ENCODE results near the gene HIPK2.

DNA sequence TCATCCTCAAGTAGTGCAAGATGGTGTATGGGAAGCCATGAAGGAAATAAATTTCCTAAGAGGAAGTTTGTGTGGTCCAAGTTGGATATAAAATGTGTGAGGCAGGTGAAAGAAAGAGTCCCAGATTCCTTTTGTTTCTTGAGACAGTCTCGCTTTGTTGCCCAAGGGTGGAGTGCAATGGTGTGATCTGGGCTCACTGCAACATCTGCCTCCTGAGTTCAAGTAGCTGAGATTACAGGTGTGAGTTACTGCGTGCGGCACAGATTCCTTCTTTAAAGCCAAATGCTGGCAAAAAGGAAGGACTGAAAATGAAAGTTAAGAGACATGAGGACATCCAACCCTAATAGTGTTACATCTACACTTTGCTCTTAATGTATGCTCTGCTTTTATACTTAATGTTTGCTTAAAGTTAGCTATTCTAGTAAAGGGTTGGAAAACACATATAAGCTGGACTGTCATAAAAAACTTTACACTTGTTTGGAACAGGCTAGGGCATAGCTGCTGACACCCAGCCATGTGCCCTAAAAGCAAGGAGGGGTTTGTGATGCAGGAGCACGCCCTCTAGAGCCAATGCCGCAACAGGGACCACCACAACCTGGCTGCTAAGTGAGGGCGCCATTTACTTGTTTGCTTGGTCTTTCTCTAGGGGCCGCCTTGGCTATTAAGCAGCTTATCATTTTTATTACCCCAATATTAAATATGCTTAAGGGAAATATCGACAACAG, 219.8 kb downstream of the HIPK2 start:
- TF ChIP-seq EZH2 (IDR thresholded peaks at IDR 0.05), result no peak
- no peak for TF ChIP-seq POLR2AphosphoS5 (IDR thresholded peaks at IDR 0.05; ENCODE audit: borderline replicate concordance, low read depth, low read length)
